Measurements from ENCODE around the gene RGS6. TPM values are rescaled to one million over a fixed set of nuclear protein-coding genes. Genes with fewer than 3 reads are reported as not detected.

The RGS6 gene
- total and polyA plus RNA-seq, 2 experiments from 2014 or later, result 0.86 to 0.95 TPM

GRCh38 chr14:72064501-72064900 is 132.3 kb downstream of the RGS6 start:
- TF ChIP-seq CTCF (IDR thresholded peaks at IDR 0.05; ENCODE audit: low read depth, low read length), result no peak
- H3K36me3 ChIP-seq, result no peaks in the 10 kb centered on the region
- H3K4me3 ChIP-seq, result no peak overlapping the region
- DNase-seq (ENCODE audit: low read depth in 1 of 2, low spot score in 1 of 2), result no peak
- no peak overlapping the region for H3K27ac ChIP-seq
- H3K9me3 ChIP-seq (ENCODE audit: low read depth), result no peaks in the 10 kb centered on the region
- no peaks in the 10 kb centered on the region for H3K27me3 ChIP-seq
- no peaks in the 10 kb centered on the region for H3K4me1 ChIP-seq (ENCODE audit: low read depth)

GRCh38 chr14:72070458-72070857 is 138.2 kb downstream of the RGS6 start:
- no peak for TF ChIP-seq CTCF (IDR thresholded peaks at IDR 0.05; ENCODE audit: low read depth, low read length)
- no peak for DNase-seq (ENCODE audit: low read depth in 1 of 2, low spot score in 1 of 2)
- H3K4me3 ChIP-seq, result no peak overlapping the region
- H3K27me3 ChIP-seq, result no peaks in the 10 kb centered on the region
- no peaks in the 10 kb centered on the region for H3K4me1 ChIP-seq (ENCODE audit: low read depth)
- no peaks in the 10 kb centered on the region for H3K36me3 ChIP-seq
- H3K27ac ChIP-seq, result no peak overlapping the region
- H3K9me3 ChIP-seq (ENCODE audit: low read depth), result no peaks in the 10 kb centered on the region

- Histone ChIP-seq H3K4me3 (no peak overlapping the region), H3K4me1 (ENCODE audit: low read depth) (no peaks in the 10 kb centered on the region), H3K27ac (no peak overlapping the region), H3K27me3 (no peaks in the 10 kb centered on the region), H3K9me3 (ENCODE audit: low read depth) (no peaks in the 10 kb centered on the region), H3K36me3 (no peaks in the 10 kb centered on the region)
- DNase-seq (ENCODE audit: low read depth in 1 of 2, low spot score in 1 of 2), result no peak
- no peak for TF ChIP-seq CTCF (IDR thresholded peaks at IDR 0.05; ENCODE audit: low read depth, low read length)
Measured at GRCh38 chr14:72075649-72076334, 143.6 kb downstream of the RGS6 start.

GRCh38 chr14:72081137-72081536 is 148.9 kb downstream of the RGS6 start:
- no peak for DNase-seq (ENCODE audit: low read depth in 1 of 2, low spot score in 1 of 2)
- no peaks in the 10 kb centered on the region for H3K27me3 ChIP-seq

GRCh38 chr14:72084935-72085334 is 152.7 kb downstream of the RGS6 start:
- H3K9me3 ChIP-seq (ENCODE audit: low read depth), result no peaks in the 10 kb centered on the region
- H3K27ac ChIP-seq, result no peak overlapping the region
- no peaks in the 10 kb centered on the region for H3K36me3 ChIP-seq
- DNase-seq (ENCODE audit: low read depth in 1 of 2, low spot score in 1 of 2), result no peak
- no peaks in the 10 kb centered on the region for H3K4me1 ChIP-seq (ENCODE audit: low read depth)
- H3K4me3 ChIP-seq, result no peak overlapping the region
- no peaks in the 10 kb centered on the region for H3K27me3 ChIP-seq
- TF ChIP-seq CTCF (IDR thresholded peaks at IDR 0.05; ENCODE audit: low read depth, low read length), result no peak

More at GRCh38 chr14:72081137-72081536, 148.9 kb downstream of the RGS6 start:
- no peaks in the 10 kb centered on the region for H3K4me1 ChIP-seq (ENCODE audit: low read depth)
- no peak for TF ChIP-seq CTCF (IDR thresholded peaks at IDR 0.05; ENCODE audit: low read depth, low read length)
- H3K4me3 ChIP-seq, result no peak overlapping the region
- no peak overlapping the region for H3K27ac ChIP-seq
- H3K36me3 ChIP-seq, result no peaks in the 10 kb centered on the region
- no peaks in the 10 kb centered on the region for H3K9me3 ChIP-seq (ENCODE audit: low read depth)

Measured in cardiac muscle cell (in vitro differentiated cells and primary cell).